ENCODE data around the gene TSBP1. TPM values are rescaled to one million over a fixed set of nuclear protein-coding genes. Genes with fewer than 3 reads are reported as not detected.
A peak's percentile ranks its signal among the peaks of the same experiment; 100 is the strongest.

The TSBP1 gene, protein sequence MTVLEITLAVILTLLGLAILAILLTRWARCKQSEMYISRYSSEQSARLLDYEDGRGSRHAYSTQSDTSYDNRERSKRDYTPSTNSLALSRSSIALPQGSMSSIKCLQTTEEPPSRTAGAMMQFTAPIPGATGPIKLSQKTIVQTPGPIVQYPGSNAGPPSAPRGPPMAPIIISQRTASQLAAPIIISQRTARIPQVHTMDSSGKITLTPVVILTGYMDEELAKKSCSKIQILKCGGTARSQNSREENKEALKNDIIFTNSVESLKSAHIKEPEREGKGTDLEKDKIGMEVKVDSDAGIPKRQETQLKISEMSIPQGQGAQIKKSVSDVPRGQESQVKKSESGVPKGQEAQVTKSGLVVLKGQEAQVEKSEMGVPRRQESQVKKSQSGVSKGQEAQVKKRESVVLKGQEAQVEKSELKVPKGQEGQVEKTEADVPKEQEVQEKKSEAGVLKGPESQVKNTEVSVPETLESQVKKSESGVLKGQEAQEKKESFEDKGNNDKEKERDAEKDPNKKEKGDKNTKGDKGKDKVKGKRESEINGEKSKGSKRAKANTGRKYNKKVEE
- total RNA-seq = not detected

DNA sequence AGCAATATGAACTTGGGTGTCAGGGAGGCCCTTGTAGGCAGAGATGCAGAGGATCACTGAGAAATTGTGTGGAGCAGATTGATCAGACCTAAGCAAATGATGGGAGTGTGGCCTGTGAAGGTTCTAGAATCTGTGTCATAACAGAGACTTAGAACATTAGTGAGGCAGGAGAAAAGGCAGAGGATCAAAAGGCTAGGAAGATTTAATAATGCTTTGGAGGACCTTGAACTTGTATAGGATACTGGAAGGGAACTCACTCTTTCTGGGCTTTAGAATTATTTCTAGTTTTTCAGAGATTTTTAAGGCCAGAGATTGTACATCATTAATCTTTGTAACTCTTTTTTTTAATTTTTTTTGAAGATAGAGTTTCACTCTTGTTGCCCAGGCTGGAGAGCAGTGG, at the start of gene TSBP1:
TSBP1 (minus strand) TSS at position 101 of the 400 bp plus-strand sequence. CDS start 197 bp downstream, outside the sequence.
- no peak for DNase-seq

DNA sequence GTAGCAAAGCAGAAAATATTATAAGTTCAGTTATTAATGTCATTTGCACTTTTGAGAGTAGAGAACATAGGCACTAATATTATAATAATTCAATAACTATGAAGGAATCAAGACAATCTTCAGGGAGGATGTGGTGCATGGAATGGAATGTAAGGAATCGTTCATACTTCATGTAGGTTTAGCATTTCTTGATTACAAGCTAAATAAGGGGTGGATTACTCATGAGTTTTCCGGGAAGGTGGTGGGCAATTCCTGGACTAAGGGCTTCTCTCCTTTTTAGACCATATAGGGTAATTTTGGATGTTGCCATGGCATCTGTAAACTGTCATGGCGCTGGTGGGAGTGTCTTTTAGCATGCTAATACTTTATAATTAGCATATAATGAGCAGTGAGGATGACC, 44.3 kb upstream of the TSBP1 start:
- no peak for DNase-seq

DNA sequence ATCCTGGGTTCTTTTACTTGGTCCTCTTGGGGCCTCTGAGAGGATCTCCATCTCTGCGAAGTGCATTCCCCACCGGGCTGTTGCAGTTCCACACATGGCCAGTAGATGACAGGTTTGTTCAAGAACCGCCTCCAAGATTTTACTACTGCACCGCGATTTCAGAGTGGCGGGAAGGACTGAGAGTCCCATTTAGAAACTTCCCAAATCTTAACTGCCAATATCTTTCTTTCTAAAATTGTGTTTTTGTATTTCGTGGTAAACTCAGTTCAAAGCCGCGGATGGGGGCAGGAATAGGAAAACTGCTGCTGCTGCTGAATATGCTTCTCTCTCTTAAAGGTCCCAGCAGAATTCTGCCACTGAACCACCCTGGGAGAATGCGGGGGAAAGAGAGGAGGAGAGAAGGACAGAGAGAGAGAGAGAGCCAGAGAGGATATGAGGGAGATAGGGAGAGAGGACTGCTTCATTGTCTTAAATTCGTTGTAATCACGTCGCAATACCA, 43.9 kb upstream of the TSBP1 start:
- peak; percentile 30 for DNase-seq

DNA sequence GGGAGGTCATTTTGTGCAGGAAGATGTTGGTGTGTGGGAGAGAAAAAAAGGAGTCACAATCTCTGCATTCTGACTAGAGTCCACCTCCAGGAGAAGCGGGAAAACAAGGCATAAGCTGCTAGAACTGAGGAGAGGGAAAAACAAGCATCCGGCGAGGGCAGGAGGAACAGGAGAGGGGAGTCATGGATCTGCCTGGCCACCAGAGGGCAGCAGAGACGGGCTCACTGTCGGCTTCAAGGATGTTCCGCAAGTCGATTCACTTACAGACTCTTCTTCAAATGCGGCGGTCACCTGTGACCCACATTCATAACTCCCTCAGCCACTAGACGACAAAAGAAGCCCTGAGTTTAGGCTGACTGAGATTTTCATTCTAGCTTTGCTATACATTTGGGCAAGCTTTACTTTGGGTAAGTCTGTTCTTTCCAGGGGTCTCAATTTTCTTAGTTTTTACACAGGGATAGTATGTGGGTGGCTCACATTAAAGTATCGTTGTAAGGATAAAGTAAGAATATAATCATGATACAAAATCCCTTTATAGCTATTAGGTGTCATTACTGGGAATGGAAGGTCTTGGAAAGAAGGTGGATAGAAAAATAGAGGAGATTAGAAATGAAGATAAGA, 41.8 kb upstream of the TSBP1 start:
- peak; percentile 27 for DNase-seq

DNA sequence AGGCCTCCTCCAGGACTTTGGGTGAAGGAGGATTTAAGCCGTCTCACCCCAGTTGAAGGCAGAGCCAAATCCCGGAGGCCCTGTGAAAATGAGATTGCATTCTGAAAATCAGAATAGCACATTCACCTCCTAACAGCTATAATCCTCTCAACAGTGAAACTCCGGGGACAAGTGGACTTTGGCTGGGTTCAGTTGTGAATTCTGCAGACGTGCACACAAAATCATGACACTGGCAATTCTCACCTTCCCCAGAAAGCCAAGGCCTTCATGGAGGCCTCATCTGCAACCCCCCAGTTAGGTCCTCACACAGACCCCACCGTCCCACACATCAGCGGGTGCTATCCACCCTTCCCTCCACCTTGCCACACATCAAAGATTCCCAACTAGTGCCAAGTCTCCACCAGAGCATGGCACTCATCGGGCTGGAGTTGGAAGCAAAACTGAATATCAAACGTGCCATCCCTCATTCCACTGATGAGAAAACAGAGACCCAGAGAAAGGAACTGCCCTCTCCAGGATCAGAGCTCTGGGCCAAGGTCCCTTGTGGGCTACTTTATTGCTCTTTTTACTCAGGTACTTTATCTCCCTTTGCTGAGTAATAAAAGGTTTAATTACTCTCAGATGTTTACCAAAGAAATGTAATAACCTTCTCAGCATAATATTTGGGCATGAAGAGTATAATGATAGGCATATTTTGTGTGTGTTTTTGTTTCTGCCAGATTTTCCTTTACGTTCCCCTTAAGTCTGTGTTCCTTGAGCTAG, 40.0 kb upstream of the TSBP1 start:
- no peak for DNase-seq

DNA sequence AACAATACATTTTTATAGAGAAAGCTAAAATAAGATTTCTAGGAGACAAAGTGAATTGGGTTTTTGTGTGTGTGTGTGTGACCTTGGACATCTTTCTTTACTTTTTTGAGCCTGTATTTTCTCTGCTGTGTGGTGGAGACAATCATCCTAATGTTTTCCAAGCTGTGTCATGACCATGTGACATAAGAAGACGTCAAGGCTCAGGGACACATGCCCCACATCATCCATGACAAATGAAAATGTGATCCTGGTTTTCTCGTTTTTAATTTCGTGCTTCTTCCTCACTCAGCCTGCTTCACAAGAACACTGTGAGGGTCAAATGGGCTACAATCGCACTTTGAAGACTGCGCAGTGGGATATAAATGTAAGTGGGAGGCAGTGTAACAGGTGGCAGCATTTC, 39.2 kb upstream of the TSBP1 start:
- no peak for DNase-seq

DNA sequence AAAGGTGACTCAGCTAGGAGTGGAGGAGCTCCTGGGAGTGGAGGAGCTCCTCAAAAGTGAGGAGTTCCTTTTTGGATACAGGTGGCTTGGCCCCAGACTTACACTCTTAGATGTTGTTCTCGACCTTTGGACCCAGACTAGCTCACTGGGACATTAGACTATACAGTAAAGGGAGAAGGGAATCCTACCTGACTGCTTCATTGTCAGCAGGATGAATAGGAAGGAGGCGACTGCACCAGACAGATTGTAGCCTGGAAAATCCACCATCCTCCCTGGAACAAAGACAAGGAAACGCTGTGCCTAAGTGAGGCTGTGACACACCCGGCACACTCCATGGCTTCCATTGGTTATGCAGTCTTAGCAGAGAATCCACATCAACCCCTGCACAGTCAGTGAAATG, 35.2 kb upstream of the TSBP1 start, which contains the start of gene BTNL2:
BTNL2 (minus strand) TSS at position 325 of the 400 bp plus-strand sequence; CDS start at position 267, 58 bp downstream.
- no peak for DNase-seq

DNA sequence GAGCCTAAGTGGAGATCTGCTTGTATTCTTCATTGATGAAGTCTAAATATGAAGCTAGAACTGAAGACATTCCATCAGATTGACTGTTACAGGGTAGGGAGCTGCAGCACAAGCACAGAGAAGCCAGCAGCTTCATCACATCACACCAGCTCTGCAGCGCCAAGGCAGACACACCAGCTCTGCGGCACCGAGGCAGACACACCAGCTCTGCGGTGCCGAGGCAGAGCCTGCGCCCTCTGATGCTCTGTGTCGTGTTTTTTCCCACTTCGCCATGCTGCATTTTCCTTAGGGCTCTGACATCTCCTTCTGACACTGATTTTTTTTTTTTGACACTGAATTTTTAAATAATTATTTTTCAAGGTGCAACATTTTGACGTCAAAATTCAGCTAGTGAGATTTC, 34.5 kb upstream of the TSBP1 start:
- no peak for DNase-seq

DNA sequence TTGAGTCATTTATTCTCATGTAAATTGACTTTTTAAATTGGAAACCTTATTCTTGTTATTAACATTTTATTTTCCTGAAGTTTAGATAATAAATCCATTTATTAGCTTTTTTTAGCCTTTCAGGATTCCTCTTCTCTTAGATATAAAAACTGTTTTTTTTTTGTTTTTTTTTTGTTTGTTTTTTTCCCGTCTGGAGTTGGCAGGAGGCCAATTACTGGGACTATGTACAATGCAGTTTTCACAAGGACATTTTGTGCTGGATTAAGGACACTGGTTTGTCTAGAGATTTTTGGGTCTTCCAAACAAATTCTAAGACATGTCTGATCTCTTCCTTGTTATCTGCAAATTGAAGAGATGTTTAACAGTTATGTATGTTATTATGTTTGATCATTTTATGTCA, 34.0 kb upstream of the TSBP1 start:
- DNase-seq = no peak

DNA sequence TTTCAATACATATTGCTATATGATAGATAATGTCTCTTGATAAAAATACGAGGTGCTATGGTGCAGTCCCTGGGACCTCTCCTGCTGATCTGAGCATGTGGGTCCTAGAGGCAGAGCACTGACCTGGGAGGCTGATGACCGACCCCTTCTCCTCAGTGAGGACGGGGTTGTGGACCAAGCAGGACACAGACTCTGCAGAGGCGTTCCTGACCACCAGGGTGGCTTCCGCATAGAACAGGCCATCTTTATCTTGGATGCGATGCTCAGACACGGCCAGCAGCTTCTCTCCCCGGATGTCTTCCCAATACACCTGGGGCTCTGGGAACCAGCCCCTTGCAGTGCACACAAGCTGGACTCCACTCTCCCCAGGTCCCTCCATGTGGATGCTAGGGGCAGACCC, 31.1 kb upstream of the TSBP1 start:
- no peak for DNase-seq

DNA sequence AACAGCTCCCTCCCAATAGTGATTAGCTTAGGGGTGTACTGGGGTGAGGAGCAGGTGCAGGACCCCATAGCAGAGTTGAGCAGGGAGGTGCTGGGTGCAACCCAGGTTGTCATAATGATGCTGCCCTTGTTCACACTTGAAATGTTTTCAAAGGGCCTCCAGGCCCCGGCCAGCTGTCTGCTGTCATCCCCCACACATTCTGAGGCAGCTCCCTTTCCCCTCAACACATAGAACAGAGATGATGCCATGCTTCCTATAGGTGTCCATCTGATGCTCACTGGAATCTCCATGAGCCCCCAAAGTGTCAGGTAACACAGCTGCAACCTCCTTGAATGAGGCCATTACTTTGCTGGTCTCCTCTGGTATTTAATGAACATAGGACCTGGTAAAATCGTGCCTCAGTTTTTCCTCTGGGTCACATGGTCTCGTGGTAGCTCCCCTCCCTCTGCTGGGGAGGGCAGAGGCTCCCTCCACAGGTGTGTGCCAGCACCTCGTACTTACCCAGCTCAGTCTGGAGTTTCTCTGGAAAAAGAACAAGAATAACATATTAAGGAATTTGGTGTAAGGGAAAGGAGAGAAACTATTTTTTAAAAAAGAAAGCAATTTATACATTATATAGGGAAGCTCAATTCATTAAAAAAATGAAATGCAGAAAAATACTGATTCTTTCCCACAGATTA, 29.7 kb upstream of the TSBP1 start:
- DNase-seq = no peak

DNA sequence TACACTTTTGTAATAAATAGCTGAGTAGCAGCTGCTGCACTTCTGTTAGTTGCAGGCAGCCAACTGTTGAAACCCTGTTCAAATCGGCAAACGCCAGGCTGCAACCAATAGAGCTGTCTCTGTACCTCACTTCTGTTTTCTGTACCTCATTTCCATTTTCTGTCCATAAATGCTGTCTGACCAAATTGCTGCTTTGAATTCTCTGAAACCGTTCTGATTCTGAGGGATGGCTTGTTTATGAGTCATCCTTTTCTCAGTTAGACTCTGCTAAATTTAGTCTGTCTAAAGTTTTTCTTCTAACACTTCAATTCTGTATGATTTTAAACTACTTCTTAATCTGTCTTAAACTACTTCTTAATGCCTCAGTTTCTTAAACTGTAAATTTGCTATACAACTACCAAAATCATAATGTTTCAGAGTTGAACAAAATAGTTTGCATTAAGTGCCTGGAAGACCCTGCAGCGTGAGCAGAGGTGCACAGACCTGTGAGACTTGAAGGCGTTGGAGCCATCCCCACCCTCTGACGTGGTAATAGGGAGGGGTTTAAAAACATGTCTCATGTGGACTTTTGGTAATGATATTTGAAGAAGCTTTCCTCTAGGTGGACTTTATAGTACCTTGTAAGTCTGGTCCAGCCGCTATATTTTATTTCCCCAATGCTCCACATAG, 25.7 kb upstream of the TSBP1 start:
- DNase-seq = no peak

DNA sequence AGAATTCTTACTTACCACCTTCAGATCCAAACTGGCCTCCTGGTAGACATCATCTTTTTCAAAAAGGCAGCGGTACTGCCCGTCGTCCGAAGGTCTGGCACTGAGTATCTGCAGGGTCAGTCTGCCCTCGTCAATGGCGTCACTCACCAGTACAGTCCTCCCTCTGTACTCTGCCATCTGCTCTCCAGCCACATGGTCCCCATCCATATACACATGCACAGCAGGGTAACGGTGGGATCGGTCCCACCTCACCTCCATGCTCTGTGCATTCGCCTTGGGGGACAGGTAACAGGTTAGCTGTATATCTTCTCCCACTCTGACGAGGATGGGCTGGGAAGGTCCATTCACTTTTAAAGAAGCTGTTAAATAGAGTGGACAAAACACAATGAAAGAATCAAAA, 24.3 kb upstream of the TSBP1 start:
- DNase-seq = no peak

DNA sequence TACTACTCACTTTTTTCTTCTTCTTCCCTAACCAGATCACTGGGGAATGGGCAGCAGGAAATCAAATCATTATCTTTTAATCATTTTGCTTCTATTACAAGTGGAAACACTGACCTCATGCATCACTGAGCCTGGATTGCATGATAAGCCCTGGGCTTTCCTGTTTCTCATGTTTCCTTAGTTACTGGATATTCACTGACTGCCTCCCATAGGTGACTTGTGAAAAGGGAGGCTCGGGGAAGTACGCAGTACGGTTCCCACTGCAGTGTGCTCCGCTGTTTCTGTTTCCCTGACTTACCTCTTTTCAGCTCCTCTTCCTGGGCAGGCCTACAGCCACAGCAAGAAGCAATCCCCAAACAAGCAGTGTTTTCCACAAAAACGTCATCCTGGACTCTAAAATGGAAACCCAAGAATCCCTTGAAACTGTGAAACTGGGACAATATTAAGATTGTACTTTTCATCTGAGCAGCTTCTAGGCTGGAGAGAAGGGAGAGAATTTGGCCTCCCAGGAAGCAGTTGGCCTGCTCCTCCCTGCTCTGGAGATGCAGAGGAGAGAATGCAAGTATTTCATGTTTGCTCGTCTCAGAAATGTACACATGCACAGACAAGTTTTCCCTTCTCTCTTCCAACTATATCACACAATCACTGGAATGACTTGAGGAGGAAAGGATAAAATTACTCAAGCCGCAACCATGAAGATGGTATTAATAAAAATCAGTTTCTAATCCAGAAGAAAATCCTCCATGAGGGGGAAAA, 22.1 kb upstream of the TSBP1 start:
- no peak for DNase-seq

DNA sequence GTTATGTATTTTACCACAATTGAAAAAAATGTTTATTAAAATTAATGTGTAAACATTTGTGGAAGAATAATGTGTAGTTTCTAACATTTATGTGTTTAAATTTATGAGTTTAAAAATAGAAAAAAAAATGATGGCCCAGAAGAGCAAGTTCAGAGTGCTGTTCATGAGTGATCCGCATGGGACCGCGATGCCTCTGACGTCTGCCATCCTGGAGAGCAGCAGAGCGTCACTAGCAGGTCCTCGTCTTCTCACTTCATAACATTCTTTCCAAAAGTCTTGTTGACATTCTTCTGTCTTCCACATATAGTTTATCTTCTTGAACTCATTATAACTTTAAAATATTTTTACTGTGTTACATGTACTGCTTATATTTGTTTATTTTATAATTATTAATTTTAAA, 19.8 kb upstream of the TSBP1 start:
- no peak for DNase-seq

DNA sequence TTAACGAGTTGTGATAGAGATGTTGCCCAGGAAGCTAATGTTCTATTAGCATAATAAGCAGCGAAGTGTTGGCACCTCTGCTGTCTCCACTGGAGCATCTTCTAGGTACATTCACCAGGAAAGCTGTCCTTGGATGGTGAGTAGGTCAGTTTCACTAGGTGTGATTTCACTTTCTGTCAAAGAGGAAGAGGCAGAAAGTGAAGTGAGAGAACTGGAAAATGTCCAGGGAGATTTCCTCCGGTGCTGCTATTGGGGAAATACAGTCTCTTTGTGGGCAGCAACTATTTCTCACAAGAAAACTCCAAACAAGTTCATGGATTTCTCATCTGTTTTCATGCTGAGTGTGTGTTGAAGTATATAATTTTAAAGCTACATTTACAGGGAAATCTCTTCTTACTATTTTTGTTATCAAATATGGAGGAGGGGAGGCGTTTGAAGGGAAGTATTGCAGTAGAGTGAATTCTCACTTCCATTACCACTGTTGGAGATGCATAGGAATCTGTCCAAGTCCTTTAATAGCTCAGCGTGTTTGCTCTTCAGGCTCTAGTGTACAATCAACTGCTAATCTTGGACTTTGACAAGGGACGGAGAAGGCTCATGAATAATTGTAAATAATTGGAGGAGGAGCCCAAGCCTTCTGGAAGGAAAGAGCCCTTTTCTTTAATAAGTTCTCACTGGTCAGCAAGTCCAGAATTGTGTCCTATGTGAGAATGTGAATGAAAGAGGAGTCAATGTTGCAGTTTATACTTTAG, 16.1 kb upstream of the TSBP1 start:
- no peak for DNase-seq

DNA sequence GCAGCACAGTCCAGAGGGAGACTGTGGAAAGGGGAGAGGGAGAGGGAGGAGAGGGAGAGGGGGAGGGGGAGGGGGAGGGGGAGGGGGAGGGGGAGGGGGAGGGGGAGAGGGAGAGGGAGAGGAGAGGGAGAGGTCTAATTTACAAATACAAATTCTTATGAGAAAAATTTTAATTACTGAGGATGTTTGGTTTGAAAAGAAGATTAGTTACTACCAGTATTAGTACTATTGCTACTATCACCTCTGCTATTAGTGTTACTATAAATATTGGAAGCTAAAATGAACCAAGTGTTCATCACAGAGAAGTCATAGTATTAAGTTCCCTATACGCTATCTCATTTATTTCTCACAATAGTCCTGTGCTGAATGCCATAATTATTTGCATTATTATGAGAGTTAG, 14.3 kb upstream of the TSBP1 start:
- no peak for DNase-seq

DNA sequence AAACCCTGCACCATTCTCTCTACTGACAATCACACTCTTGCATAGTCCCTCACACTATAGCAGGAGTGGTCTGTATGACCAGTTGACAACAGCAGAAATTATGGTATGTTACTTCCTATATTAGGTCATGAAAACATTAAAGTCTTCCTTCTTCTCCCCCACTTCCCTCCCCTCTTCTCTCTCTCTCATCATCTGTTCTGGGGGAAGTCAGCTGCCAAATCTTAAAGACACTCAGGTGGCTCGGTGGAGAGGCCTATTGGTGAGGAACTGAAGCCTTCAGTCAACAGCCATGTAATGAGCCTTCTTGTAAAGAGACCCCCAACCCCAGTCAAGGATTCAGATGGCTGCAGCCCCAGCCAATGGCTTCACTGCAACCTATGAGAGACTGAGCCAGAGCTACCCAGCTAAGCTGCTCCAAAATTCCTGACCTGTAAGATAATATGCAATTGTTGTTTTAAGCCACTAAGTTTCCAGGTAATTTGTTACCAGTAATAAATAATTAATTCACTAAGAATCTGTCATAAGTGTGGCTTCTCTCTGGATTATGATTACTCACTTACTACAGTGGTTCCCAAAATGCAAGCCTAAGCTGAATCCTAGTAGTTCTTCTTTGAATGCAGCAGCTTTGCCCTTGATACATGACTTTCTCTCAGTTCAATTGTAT, 11.2 kb upstream of the TSBP1 start:
- DNase-seq = no peak

DNA sequence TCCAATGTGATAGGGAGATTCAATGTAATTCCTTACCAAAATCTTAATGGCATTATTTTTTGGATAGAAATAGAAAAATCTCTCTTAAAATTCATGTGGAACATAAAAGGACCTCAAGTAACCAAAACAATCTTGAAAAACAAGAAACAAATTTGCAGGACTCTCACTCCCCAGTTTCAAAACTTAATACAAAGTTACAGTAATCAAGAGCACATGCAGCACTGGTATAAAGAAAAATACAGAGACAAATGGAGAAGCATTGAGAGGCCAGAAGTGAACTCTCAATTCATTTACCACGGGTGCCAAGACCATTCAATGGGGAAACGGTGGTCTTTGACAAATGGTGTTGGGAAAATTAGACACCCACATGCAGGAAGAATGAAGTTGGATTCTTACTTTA, 7.8 kb upstream of the TSBP1 start:
- DNase-seq = no peak

Measured in occipital lobe (tissue), 2 donors.